ENCODE measurements around the gene CADM2. TPM values are rescaled to one million over a fixed set of nuclear protein-coding genes. Genes with fewer than 3 reads are reported as not detected.

Gene CADM2
- total RNA-seq: 0.22 TPM in 1 of 2 replicates, not detected in the other

GRCh38 chr3:84958495-84959469 is at the start of gene CADM2:
Gene CADM2 (plus strand): TSS chr3:84958989.

Data from dermis lymphatic vessel endothelial cell (primary cell).